Body of pancreas (tissue), 4 donors: Measurements from ENCODE around the gene EZH2. TPM values are rescaled to one million over a fixed set of nuclear protein-coding genes. Genes with fewer than 3 reads are reported as not detected.

Experiments used
- ATAC-seq: fragments of 150-250 bp; one replicate; pipeline ENCODE4 v1.9.1; 2016
- DNase-seq, 4 donors: peaks; one replicate each; pipeline ENCODE4 v3.0.0-alpha.2; 2019
- H3K27ac ChIP-seq, 4 donors: fragments of 200-600 bp; sonication (generic); 1 replicate in 3 of 4; 2 replicates in 1 of 4; pipeline versions ENCODE4 v1.5.1 to v1.6.1; 2016 to 2019; ENCODE audit warnings: mild to moderate bottlenecking in 1 of 4, mixed read lengths in 1 of 4, moderate library complexity in 1 of 4
- H3K27me3 ChIP-seq, 2 donors: fragments of 200-600 bp; sonication (generic); one replicate each; pipeline ENCODE4 v1.6.0; 2016; ENCODE audit warnings: mild to moderate bottlenecking in 1 of 2
- H3K36me3 ChIP-seq, 2 donors: fragments of 200-600 bp; sonication (generic); replicated peaks in 1 of 2; 2 replicates each; pipeline ENCODE4 v1.5.1; 2016; ENCODE audit warnings: low read depth in 2 of 2; ENCODE audit not compliant: insufficient read depth in 1 of 2
- H3K4me1 ChIP-seq: fragments of 200-600 bp; sonication (generic); one replicate; pipeline ENCODE4 v1.6.0; 2016
- H3K4me3 ChIP-seq, 2 donors: fragments of 200-600 bp; sonication (generic); 1 replicate in 1 of 2; 2 replicates in 1 of 2; pipeline ENCODE4 v1.5.1; 2016 to 2019
- H3K9me3 ChIP-seq, 3 donors: fragments of 200-600 bp; sonication (generic); 1 replicate in 2 of 3; 2 replicates in 1 of 3; pipeline ENCODE4 v1.5.1; 2016
- CTCF ChIP-seq, 7 experiments: fragments of 450-650 bp in 4 of 7; fragments of 200-600 bp in 3 of 7; sonication (generic) in 3 of 7; IDR thresholded peaks; one replicate each; pipeline ENCODE4 v1.5.1; 2016 to 2019; ENCODE audit warnings: antibody characterized with exemption in 7 of 7
- POLR2A ChIP-seq, 3 donors: fragments of 450-650 bp; IDR thresholded peaks; one replicate each; pipeline ENCODE4 v1.6.1; 2016; ENCODE audit warnings: antibody characterized with exemption in 3 of 3, mild to moderate bottlenecking in 2 of 3
- WGBS, 2 donors: methylation state at CpG; one replicate each; pipeline ENCODE4 v1.1.5; 2017; 5-methylcytosine and 5-hydroxymethylcytosine counted together
- intact Hi-C: fragments of 100-400 bp; cut with DNase I; formaldehyde crosslinking; loops from one replicate; pipeline ENCODE4 v1.15.1; 2023
- total RNA-seq, 2 donors: library from RNA; depleted of rRNA; stranded (reverse); fragments of >200 nt; gene quantifications; one replicate each; pipeline ENCODE4 v1.1.0, GENCODE V29; 2016

The EZH2 gene
- total RNA-seq, 2 donors from 2014 or later: 3.4 to 4.0 TPM

- intact Hi-C loops: no loop called here
- Histone ChIP-seq H3K4me3 (no peak overlapping the region), H3K4me1 (no peaks in the 10 kb centered on the region), H3K27me3 (no peaks in the 10 kb centered on the region), H3K36me3 (peaks cover 4 to 51% of the 10 kb centered on the region in 2 donors), H3K9me3 (no peaks in the 10 kb centered on the region), H3K27ac (no peak overlapping the region)
- ATAC-seq (no peak), DNase-seq (no peak)
- WGBS, 2 donors: 93 to 97% methylated on average over 7 of the region's 7 CpGs
- TF ChIP-seq POLR2A (IDR thresholded peaks at IDR 0.05) (no peak), CTCF (IDR thresholded peaks at IDR 0.05) (no peak)
Measured at GRCh38 chr7:148789220-148789619, 94.9 kb downstream of the EZH2 start.

DNA sequence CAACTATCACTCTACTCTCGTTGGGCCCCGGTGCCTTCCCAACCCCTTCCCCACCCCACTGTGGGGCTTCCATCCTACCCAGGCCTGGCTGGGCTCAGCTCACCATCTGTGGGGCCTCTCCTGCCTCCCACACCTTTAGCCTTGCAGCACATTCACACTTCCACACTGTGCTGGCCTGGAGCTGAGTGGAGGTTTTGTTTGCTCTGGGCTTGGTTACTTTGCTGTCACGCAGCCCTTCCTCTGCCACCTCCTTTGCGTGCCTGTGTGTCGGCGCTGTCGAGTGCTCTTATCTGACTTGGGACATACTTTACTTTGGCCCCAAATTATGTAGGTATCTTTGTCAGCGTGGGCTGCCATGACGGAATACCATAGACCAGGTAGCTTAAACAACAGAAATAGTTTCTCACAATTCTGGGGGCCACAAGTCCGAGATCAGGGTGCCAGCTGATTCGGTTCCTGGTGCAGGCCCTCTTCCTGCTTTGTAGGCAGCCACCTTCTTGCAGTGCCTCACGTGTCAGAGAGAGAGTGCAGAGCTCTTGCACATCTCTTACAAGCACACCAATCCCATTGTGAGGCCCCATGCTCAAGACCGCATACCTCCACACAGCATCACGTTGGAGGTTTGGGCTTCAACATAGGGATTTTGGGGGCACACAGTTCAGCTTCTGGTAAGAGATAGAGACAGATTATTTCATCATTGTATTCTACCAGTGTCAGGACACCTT lies 96.4 kb downstream of the EZH2 start:
- Histone ChIP-seq H3K4me1 (no peaks in the 10 kb centered on the region), H3K36me3 (peaks cover 4 to 45% of the 10 kb centered on the region in 2 donors), H3K27me3 (no peaks in the 10 kb centered on the region), H3K27ac (no peak overlapping the region), H3K4me3 (no peak overlapping the region), H3K9me3 (no peaks in the 10 kb centered on the region)
- DNase-seq (no peak), ATAC-seq (no peak)
- no peak for TF ChIP-seq POLR2A (IDR thresholded peaks at IDR 0.05)
- no peak for TF ChIP-seq CTCF (IDR thresholded peaks at IDR 0.05)
- 87 to 94% methylated on average over 14 of the region's 14 CpGs for WGBS, 2 donors
- intact Hi-C loops: no loop called here

GRCh38 chr7:148783801-148784527 lies 100.1 kb downstream of the EZH2 start:
- ATAC-seq: no peak
- Histone ChIP-seq H3K4me1 (no peaks in the 10 kb centered on the region), H3K9me3 (no peaks in the 10 kb centered on the region), H3K36me3 (peaks cover 4 to 27% of the 10 kb centered on the region in 2 donors), H3K4me3 (no peak overlapping the region), H3K27ac (no peak overlapping the region), H3K27me3 (no peaks in the 10 kb centered on the region)
- WGBS, 2 donors: 92 to 93% methylated on average over 15 of the region's 15 CpGs
- intact Hi-C loops: no loop called here
- no peak for DNase-seq
- TF ChIP-seq POLR2A (IDR thresholded peaks at IDR 0.05): no peak
- no peak for TF ChIP-seq CTCF (IDR thresholded peaks at IDR 0.05)

- intact Hi-C loops: no loop called here
- no peak overlapping the region for H3K4me3 ChIP-seq
- ATAC-seq (no peak), DNase-seq (no peak)
- no peak for TF ChIP-seq POLR2A (IDR thresholded peaks at IDR 0.05)
- no peak for TF ChIP-seq CTCF (IDR thresholded peaks at IDR 0.05)
- no peak overlapping the region for H3K27ac ChIP-seq
- no peaks in the 10 kb centered on the region for H3K27me3 ChIP-seq
- no peaks in the 10 kb centered on the region for H3K9me3 ChIP-seq
- no peaks in the 10 kb centered on the region for H3K4me1 ChIP-seq
- WGBS, 2 donors: 93 to 94% methylated on average over 43 to 44 of the region's 44 CpGs
- peaks cover 2 to 20% of the 10 kb centered on the region in 2 donors for H3K36me3 ChIP-seq
Measured at GRCh38 chr7:148782757-148783456, 101.2 kb downstream of the EZH2 start.
